PC-3 (cell line): ENCODE data around the gene RSU1.

ENCODE experiments used
- CTCF ChIP-seq: fragments of 300-600 bp; sonication (generic); conservative IDR thresholded peaks from 2 replicates; pipeline ENCODE4 v1.5.1; 2017; ENCODE audit warnings: antibody characterized with exemption, low read depth, mild to moderate bottlenecking, low read length
- EZH2 ChIP-seq: fragments of 300-600 bp; sonication (generic); IDR thresholded peaks from one replicate; pipeline ENCODE4 v1.6.1; 2017; ENCODE audit warnings: antibody characterized with exemption, mild to moderate bottlenecking, low read length; ENCODE audit not compliant: unreplicated experiment

GRCh38 chr10:16847644-16848043 lies 30.4 kb upstream of the RSU1 start:
- TF ChIP-seq CTCF (no peak), EZH2 (no peak)
